NCI-H524 (cell line): Measurements from ENCODE around the gene ZNF777.
"Not testable (repeated sequence)": the region's sequence is repeated elsewhere in the genome, so short reads cannot be mapped to it uniquely, and the experiment has no call there.

Experiments used
- DNase-seq, 2 experiments: peaks; one replicate each; lab custom pipeline; 2025; lab: John Stamatoyannopoulos, UW

Gene ZNF777

GRCh38 chr7:149414171-149414570, 46.7 kb downstream of the ZNF777 start:
- DNase-seq, result no peak

GRCh38 chr7:149413083-149413482, 47.8 kb downstream of the ZNF777 start:
- not testable (repeated sequence) for DNase-seq

- no peak for DNase-seq
Measured at GRCh38 chr7:149409895-149410294, 51.0 kb downstream of the ZNF777 start.

- DNase-seq, result no peak
Measured at GRCh38 chr7:149404825-149405224, 56.0 kb downstream of the ZNF777 start.

- DNase-seq, result no peak
Measured at GRCh38 chr7:149404396-149404795, 56.5 kb downstream of the ZNF777 start.

GRCh38 chr7:149398195-149398820, 62.6 kb downstream of the ZNF777 start:
- DNase-seq, result no peak

- DNase-seq, result no peak
Measured at GRCh38 chr7:149397470-149398043, 63.3 kb downstream of the ZNF777 start.

GRCh38 chr7:149388550-149389335, 72.1 kb downstream of the ZNF777 start:
- DNase-seq, result not testable (repeated sequence)

GRCh38 chr7:149386514-149386913, 74.3 kb downstream of the ZNF777 start:
- not testable (repeated sequence) for DNase-seq

- DNase-seq, result peak; percentile 15 to 26
Measured at GRCh38 chr7:149385195-149385950, 75.5 kb downstream of the ZNF777 start.
